HG03095 (cell line): ENCODE results near the gene THBS1.

ENCODE experiments used
- ATAC-seq: cut with Tn5 transposase; IDR thresholded peaks from one replicate; pipeline ENCODE4 v1.9.1; 2021; ENCODE audit warnings: moderate library complexity; ENCODE audit not compliant: unreplicated experiment

THBS1 gene

GRCh38 chr15:39602143-39602542 is 21.3 kb downstream of the THBS1 start:
- ATAC-seq = no peak

- no peak for ATAC-seq
Observed at GRCh38 chr15:39605146-39605545, 24.3 kb downstream of the THBS1 start.

GRCh38 chr15:39608185-39609139 is 27.6 kb downstream of the THBS1 start:
- ATAC-seq = no peak

DNA sequence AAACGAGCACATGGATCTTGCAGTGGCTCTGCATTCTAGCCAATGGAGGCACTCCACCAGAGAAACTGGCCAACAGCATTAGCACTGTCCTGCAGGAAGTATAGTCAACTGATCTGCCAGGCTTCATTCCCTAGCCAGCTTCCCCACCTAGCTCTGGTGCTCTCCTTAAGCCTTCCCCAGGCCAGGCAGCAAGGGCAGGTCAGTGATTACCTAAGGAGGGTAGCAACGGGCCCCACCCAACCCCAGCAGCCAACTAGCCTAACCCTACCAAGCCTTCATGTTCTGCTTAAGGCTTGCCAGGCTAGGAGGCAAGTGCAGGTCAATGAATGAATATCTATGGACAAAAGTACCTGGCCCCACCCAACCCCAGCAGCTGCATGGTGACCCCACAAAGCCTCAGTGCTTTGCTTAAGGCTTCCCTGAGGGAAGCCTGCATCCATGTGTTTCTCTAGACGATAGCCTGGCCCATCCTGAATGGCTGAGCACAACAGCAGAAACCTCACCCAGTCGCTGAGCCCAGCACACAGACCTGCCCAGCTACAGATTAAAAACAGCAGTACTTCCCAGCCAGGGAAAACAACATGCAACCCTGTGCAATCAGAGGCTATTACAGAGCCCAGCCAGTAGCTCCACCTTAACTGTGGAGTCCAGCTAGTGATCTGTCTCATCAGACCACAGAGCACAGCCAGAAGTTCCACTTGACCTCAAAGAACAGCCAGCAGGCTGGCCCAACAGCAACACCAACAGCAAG is 28.5 kb downstream of the THBS1 start:
- no peak for ATAC-seq

DNA sequence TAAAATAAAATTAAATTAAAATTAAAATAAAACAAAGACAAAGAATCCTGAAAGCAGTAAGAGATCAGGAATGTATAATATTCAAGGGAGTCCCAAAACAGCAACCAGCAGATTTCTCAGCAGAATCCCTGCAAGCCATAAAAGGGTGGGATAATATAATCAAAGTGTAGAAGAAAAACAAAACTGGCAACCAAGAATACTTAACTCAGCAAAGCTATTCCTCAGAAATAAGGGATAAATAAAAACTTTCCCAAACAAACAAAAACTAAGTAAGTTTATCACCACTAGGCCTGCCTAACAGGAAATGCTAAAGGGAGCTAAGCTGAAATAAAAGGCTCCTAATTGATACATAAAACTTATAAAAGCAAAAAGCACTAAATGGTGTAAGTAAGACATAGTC is 29.8 kb downstream of the THBS1 start:
- ATAC-seq = no peak

GRCh38 chr15:39613271-39613670 is 32.4 kb downstream of the THBS1 start:
- no peak for ATAC-seq

GRCh38 chr15:39613861-39614260 is 33.0 kb downstream of the THBS1 start:
- ATAC-seq = no peak

GRCh38 chr15:39616731-39617455 is 36.0 kb downstream of the THBS1 start:
- no peak for ATAC-seq

DNA sequence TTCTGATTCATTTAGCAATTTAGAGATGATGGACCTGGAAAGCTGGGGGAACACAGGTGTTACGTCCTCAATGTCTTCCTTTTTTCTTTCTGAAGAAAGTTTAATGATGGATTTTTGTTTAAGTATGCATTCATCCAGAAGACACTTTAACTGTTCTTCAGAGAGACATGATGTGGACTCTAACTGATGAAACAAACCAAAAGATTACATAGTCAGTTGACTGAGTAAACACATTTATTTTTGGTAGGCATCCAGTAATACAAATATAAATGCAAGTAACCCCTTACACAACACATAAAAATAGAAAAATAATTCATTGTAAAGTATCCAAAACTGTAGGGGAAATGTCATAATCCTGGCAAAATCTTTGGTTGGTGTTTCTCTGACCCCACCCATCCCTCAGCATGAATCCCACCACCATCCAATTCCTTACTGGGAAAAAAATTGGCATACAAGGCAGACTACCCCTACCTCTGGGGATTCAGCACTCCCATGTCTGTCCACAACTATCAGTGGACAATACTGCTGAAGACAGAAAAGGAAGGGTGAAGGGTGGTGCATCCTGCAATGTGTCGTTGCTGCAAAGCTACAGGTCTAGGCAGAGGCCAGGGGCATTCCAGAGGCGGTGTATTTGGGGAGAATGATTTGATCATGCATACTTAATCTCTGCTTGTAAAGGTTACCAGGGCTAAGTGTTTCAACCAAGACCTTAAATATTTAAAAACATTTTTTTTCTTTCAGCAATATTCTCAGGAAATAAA is 37.4 kb downstream of the THBS1 start:
- no peak for ATAC-seq

DNA sequence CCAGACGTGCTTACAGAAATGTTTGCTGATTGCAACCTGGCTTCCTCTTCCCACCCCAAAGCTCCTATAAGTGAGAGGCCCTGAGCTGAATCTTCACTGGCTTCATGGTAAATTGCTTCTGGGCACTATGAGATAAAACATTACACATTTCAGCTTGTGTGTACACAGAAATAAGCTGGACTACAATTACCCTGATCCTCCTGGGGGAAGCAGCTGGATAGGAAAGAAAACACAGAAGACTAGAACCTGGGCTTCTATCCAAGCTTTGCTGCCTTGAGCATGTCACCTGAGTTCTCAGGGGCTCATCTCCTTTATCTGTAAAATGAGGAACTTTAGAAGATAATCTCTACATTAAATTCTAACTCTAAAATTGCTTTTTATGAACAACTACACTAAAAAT is 40.3 kb downstream of the THBS1 start:
- ATAC-seq = no peak

DNA sequence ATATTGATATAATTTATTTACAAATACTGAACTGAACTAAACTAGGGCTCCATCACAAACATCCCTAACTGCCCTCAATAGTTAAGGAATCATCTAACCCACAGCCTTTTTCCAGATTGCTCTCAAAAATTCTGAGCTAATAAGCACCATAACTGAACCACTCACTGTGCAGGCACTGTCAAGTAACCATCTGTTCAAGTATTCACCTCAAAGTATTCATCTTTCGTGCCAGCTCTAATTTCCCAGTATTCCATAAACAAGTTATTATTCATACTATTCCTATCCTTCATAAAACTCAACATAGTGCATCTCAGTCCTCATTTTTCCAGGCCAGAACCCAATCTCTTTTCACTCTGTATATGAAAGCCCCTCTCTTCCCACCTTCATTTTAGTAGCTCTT is 41.1 kb downstream of the THBS1 start:
- no peak for ATAC-seq

- peak; percentile 5 for ATAC-seq
Observed at GRCh38 chr15:39622660-39623516, 42.0 kb downstream of the THBS1 start.

- ATAC-seq = peak; percentile 87
Observed at GRCh38 chr15:39623529-39623931, 42.7 kb downstream of the THBS1 start.

DNA sequence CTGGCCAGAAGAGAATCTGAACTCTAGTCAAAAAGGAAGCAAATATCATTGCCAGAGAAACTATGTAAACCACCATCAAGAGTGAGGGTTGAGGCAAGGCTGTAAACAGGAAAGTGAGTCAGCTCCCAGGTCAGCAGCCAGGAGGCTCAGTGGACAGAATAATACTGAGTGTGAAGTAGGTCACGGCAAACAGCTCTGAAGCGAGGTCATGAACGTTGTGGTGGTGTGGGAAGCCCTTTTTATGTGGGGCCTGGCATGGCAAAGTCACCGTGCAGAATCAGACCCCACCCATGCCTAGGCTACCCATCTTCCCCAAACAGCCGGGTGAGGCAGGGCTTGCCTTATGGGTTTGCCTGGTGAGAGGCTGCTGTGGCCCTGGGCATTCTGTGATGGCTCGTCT is 43.9 kb downstream of the THBS1 start:
- ATAC-seq = no peak

- ATAC-seq = no peak
Observed at GRCh38 chr15:39625451-39625850, 44.6 kb downstream of the THBS1 start.

GRCh38 chr15:39625856-39626255 is 45.0 kb downstream of the THBS1 start:
- no peak for ATAC-seq

- ATAC-seq = no peak
Observed at GRCh38 chr15:39627451-39628143, 46.7 kb downstream of the THBS1 start.

- no peak for ATAC-seq
Observed at GRCh38 chr15:39628144-39628508, 47.2 kb downstream of the THBS1 start.

- no peak for ATAC-seq
Observed at GRCh38 chr15:39628546-39629257, 47.8 kb downstream of the THBS1 start.
